HL-60/S4 (cell line): ENCODE measurements around the gene RXRA.

Experiments used
- in situ Hi-C: fragments of 300-500 bp; cut with MboI; formaldehyde crosslinking; loops from 2 replicates; pipeline ENCODE4 v1.14.3; 2022; ENCODE audit warnings: low sequenced_read_pairs

The RXRA gene

DNA sequence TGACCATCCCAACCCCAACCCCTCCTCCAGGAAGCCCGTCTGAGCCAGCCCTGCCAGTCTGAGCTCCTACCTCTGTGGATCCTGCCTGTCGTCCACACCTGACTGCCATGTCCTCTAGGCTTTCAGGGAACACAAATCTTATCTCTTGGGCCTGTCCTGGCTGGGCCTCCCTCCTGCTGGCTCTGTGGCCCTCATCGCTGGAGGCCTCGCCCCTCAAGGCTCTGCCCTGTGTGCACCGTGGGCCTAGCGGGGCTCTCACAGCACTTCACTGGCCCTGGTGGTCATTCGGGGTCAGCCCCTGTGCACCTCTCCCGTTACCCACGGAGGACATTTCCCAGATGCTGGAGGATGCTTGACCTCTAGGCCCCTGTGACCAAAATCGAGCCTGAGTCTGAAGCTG is 133.3 kb downstream of the RXRA start:
- in situ Hi-C loops, result no loop called here

DNA sequence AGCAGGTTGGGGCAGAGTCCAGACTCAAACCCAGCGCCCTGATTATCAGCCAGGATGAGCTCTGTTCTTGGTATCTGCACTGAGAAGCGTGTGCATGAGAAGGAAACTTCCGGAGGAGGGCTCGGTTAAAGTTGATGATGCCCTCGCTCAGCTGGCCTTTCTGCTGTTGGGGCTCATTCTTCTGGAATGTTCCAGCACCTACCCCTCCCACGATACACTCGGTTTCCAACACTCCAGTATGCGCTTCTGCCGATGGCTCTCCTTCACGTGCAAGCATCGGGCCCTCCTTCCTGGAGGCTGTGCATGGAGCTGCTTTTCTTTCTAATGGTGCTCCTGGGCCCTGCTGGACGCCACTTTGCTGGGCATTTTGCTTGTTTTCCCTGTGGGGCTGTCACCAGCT is 134.0 kb downstream of the RXRA start:
- in situ Hi-C loops, result no loop called here

DNA sequence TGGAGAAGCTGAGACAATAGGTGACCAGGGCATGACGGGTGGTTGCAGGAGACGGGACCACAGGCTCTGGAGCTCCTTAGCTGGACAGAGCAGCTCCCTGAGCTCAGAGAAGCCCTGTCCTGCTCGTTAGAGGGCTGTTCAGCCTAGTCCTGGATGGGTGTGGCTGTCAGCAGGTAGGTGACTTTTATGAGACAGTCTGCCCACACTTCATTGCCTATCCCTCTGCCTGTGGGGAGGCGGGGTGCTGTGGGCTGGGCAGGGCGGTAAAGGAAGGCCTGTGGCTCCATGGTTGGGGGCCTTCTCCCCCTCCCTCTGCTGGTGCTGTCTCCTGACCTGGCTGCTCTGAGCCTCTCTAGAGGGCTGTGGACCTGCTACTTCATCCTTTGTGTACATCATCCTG is 134.6 kb downstream of the RXRA start:
- in situ Hi-C loops, result no loop called here

DNA sequence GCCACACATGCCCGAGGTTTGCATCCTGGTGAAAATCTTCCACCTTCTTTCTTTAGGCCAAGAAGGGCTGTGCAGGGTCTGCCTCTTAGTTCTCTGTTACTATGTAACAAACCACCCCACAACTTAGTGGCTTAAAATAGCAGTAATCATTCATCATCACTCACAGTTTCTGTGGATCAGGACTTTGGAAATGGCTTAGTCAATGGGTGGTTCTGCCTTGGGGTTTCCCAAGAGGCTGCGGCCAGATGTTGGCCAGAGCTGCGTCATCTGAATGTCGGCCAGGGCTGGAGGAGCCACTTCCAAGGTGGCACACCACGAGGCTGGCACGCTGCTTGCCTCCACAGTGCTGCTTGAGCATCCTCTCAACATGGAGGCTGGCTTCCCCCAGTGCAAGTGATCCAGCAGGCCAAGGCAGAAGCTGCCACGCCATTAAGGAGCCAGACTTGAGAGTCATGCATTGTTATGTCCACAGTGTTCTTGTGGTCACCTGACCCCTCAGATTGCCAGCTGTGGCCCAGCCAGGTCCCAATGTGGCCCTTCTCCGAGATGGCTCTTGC is 135.2 kb downstream of the RXRA start:
- in situ Hi-C loops, result no loop called here

DNA sequence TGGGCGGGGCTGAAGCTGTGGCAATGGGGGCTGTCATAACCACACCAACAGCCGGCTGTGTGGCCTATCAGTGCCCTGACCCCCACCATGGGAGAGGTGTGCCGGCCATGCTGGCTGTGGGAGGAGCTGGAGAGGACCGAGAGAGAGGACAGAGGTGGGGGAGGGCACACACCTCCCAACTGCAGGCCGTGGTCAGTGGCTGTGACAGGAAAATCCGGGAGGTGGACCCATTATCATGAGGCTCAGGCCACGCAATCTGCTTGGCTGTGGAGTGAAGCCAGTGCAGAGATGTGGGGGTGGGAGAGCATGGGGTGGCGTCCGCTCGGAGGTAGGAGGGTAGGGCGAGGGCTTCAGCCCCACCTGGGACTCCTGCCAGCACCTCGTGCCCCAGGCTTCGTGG is 136.1 kb downstream of the RXRA start:
- in situ Hi-C loops, result no loop called here

DNA sequence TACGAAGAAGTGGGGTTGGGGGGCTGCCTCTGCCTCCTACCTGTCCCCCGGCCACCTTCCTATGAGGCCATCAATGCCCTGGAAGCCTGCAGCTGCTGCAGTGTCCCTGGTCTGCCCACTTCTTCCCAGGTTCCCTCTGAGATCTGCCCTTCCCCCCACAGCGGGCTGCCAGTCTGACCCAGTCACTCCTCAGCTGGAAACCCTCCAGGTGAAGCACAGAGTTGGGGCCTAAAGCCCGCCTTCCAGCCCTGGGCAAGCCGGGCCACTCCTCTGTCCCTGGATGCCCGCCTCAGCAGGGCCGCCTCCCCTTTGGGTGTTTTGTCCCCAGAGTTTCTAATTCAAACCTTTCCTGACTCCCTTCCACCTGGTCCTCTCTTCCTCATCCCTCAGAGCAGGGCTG is 137.0 kb downstream of the RXRA start:
- in situ Hi-C loops, result no loop called here

DNA sequence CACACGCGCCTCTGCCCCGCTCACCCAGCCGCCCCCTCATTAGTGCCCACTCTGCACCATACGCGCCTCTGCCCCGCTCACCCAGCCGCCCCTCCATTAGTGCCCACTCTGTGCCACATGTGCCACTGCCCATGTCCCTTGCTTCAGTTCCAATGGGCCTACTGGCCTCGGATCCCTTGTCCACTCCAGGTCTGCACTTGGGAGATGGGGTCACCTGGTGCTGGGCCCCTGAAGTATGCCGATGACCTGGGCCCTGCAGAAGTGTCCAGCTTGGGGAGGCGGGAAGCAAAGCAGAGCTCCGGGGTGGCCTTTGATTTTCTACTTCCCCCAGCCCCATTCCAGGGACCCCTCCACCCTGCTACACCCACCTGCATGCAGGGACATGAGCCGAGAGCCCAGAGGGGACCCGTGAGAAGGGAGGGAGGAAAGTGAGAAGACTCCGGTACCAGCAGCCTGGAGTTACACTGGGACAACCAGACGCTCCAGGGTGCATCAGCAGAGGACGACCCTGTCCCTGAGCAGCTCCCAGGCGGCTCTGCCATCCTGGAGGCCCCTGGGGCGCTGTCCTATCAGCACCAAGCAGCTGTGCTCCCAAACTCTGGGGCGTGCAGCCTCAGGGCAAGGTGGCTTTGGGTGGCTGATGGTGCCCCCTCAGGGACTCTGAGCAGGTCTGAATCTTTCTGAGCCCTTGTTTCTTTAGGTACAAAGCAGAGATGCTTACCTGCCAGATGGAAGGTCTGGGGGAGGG is 140.8 kb downstream of the RXRA start:
- in situ Hi-C loops, result no loop called here

DNA sequence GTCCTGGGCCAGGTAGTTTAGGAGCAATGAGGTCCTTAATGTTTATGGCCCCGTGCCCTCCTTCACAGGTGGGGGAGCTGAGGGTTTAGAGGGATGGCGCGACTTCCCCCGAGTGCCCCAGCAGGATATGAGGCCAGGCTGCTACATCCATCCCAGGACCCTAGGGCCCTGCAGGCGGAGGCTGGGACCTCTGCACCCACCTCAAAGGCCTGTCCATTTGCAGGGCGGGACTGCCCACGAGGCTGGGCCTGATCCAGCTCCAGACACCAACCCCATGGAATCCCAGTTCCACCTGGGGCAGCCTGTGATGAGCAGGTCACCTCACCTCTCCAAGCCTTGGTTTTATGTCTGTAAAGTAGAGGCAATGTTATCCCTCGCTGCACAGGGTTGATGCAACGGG is 142.1 kb downstream of the RXRA start:
- in situ Hi-C loops, result no loop called here

DNA sequence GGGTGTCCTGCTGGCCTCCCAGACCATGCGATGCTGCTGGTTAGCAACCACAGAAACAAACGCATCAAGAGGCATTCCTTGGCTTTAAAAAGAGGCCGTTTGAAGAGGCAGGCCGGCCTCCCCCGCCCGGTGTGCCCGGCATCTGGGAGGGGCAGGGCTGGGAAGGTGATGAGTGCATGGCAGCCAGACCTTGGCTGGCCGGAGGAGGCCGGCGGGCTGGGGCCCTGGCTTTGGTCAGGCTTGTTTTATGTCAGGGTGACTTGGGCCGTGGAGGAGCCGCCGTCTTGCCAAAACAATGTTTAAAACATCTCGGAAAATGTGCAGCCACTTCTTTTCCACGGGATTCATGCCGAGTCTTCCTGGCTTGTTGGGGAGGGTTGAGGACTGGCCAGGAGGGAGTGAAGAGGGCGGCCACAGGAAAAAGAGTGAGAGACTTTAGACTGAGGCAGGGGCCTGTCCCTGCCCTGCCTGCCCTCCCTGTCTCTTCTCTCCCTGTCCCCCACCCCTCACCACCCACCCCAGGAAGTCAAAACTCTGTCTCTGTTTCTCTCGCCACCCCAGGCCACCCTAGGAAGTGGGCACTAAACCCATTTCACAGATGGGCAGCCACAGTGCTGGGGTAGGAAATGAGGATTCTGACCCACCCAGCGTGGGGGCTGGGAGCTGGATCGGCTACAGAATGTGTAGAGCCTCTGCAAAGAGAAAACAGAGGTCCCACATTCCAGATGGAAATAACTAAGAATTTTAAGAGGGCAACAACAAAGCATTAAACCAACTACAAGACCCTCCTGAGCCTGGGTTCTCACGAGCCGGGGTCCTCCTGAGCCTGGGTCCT is 143.0 kb downstream of the RXRA start:
- in situ Hi-C loops, result no loop called here

DNA sequence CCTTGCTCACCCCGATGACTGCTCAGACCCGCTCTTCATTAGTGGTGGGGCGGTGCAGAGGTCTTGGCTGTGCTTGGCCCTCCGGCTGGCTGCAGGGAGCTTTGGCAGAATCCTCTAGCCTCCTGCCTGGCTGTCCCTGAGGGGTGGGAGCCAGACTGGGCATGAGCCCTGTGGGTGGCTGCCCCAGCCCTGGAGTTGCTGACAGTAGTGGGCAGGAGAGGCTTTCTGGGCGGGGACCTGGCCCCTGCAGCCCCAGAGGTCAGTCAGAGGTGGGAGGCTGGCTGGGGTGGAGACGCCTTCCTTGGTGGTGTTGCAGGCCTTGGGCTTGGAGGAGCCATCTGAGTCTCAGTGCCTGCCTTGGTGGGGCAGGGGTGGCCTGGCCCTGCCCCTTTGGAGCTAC is 146.0 kb downstream of the RXRA start:
- in situ Hi-C loops, result no loop called here

DNA sequence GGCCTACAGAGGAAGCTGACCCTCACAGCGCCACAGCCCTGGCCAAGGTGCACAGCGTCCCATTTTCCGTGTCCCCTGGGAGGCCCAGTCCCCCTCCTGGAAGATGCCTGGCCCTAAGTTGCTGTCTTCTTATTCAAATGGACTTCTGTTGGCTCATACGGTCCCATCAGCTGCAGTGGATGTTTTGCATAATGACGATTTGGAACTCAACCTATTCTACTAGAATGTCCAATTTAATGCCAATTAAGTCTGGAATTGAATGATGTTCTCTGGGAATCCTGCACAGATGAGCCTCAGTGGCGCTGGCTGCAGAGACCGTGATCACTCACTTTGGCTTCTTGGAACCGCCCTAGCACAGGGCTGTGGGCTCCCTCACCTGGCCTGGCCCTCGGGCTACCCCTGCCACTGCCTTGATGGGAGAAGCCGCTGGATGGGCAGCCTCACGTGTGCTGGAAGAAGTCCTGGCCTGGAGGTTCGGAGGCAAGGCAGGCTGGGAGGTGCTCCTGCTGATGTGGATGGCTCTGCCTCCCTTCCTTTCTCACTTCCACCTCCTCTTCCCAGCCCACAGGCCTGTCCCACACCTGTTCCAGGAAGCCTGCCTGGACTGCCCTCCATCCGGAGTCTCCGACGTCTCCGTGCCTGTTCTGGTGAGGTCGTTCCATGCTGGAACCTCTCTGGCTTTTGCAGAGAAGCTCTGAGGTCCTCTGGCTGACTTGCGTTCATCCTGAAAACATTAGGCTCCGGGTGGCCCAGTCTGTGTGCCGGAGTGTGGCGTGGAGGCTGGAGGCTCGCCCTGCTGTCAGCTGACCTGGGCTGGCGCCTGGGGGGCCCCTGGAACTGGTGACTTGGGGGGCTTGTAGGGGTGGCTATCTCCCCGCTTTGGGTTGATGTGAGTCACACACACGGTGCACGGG is 147.1 kb downstream of the RXRA start:
- in situ Hi-C loops, result no loop called here

DNA sequence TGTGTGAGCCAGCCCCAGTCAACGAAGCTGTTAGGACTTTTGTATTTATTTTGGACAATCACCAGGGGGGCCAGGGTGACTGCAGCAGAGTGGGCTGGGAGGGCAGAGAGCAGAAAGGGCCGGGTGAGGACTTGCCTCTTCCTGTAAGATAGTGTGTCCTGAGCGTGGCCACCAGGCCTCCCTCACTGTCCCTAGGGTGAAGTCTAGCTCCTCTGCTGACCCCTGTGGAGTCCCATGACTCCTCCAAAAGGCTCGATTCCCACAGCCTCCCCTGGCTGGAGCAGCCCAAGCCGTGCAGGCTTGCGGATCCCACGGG is 147.8 kb downstream of the RXRA start:
- in situ Hi-C loops, result no loop called here

DNA sequence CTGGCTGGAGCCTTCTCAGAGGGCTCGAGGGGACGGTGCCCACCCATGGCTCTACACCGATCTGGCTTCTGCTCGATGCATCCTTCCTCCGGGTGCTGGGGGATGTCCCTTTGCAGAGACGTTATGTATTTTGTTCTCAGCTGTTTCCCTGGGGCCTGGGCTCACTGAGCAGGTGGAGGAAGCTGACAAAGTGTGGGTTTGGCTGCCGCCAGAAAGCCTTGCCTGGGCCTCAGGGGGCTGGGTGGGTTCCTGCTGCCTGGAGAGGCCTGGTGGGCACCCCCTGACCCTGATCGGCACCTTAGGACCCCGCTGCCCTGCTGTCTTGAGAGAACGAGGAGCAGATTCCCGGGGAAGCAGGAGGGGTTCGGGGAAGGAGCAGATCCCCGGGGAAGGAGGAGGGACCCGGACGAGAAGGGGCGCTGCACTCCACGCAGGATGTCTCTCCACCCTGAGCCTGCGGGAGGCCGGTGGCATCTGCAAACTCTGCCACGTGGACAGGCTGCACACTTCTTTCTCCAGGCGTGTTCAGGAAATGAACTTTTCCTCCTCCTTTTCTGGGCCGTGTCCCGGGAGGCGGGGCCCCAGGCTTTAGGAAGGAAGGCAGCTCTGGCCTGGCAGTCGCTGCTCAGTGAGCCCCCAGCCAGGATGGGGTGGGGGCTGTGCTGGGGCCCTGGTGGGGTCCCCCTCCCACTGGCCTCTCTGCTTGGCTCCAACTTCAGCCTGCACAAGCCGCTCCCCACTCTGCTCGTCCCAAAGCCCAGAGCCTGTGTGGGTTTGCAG is 148.9 kb downstream of the RXRA start:
- in situ Hi-C loops, result no loop called here

DNA sequence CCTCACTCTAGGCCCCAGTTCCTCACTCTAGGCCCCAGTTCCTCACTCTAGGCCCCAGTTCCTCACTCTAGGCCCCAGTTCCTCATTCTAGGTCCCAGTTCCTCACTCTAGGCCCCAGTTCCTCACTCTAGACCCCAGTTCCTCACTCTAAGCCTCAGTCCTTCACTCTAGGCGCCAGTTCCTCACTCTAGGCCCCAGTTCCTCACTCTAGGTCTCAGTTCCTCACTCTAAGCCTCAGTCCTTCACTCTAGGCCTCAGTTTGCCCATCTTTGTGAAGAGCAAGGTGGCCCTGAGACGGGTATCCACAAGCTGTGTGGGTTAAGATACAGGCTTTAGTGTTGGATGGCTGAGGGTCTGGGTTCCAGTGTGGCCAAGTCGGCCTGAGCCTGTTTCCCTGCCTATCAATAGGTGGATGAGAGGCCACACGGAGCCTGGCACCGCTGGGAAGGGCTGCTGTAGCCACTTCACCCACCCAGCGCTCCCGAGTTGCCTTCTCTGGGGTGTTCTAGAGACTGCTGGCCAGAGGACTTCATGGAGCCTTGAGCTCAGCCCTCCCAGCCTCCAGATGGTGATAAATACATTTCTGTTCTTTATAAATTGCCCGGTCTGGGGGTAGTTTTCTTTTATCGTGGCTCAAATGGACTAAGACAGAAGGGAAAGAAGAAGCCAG is 150.2 kb downstream of the RXRA start:
- in situ Hi-C loops, result no loop called here

DNA sequence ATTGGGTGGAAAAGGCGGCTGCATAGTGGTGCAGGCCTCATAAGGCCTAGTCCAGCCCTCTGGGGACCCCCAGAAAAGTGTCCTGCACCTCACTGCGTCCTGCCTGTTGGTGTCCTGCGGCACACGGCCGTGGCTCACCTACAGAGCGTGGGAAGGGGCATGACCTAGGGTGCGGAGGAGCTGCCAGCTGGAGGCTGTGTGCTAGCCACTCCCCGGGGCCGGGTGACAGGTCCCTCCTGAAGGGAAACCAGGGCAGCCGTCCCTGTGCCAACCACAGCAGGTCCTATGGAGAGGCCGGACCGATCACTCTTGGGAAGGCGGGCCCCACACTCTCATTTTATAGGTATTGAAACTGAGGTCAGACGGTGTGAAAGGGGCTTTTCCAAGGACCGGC is 150.7 kb downstream of the RXRA start:
- in situ Hi-C loops, result no loop called here

DNA sequence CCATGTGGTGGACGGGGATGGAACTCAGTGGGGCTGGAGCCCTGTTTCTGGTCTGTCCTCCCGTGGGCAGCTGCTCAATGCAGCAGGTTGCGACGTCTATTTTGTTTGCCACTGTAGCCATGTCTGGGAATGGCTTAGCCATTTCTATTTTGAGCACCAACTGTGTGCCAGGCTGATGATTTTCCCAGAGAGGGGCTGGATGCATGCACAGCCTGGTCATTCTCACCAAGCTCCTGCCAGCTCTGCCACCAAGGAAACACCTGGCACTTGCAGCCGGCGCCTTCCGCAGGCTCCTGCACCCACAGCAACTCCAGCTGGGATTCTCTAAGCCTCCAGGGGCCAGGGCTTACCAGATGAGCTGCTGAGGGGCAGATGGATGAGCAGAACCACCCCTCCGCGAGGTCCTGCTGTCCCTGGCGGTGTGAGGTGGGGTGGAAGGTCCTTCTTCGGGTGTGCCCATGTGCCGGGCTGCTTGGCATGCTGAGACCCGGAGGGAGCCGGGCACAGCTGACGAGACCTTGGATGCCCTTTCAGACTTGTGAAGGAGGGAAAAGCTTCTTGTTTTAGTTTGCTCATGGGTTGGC is 151.2 kb downstream of the RXRA start:
- in situ Hi-C loops, result no loop called here

DNA sequence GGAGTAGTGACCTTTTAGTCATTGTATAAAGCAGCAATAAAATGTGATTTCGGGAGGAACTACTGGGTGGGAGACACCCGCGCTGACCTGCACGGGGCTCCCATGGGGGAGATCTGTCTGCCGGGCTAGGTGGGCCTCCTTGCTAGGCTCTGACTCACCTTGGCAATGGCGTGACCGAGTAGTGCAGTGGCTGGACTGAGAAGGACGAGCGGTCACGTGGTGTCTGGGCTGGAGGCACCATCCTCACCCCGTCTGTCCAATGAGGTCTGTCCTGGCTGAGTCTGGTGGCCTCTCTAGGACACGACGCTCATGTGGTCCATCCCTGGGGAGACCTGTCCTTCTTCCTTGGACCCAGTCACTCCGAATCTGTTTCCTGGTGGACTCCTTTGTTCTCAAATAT is 151.7 kb downstream of the RXRA start:
- in situ Hi-C loops, result no loop called here

DNA sequence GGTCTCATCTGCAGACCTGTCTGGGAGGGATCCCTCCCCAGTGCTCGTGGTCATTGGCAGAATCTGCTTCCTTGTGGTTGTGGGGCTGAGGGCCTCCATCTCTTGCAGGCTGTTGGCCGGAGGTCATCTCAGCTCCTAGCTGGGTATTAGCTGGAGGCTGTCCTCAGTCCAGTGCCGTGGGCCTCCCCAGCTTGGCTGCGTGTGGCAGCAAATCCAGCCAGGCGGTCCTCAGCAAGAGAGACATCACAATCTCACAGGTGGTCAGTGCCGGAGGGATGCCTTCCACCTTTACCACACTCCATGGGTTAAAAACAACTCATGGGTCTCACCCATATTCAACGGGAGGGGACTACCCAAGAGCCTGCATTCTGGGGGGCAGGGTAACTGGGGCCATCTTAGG is 155.5 kb downstream of the RXRA start:
- in situ Hi-C loops, result no loop called here

DNA sequence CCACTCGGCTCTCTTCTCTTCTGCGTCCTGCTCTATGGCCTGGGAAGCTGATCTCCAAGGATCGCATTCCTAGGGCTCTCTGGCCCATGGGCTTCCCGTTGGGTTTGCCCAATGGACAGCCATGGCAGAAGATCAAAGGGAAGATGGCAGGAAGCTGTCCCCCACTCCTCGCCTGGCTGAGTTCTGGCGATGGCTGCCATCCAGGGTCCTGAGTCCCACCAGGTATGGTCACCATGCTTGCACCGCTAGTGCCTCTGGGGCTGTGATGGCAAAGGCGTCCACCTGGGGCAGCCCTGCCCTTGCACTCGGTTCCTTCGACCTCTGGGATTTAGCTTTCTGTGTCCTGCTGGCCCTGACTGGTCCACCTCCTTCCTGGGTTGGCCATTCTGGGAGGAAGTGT is 156.0 kb downstream of the RXRA start:
- in situ Hi-C loops, result no loop called here
